DMS 273 (cell line): ENCODE results near the gene HOXB4.
A peak's percentile ranks its signal among the peaks of the same experiment; 100 is the strongest.

ENCODE experiments used
- DNase-seq: peaks from one replicate; lab custom pipeline; 2025; ENCODE audit not compliant: unreplicated experiment; lab: John Stamatoyannopoulos, UW

The HOXB4 gene

GRCh38 chr17:48549914-48550501 lies 28.1 kb downstream of the HOXB4 start:
- no peak for DNase-seq

DNA sequence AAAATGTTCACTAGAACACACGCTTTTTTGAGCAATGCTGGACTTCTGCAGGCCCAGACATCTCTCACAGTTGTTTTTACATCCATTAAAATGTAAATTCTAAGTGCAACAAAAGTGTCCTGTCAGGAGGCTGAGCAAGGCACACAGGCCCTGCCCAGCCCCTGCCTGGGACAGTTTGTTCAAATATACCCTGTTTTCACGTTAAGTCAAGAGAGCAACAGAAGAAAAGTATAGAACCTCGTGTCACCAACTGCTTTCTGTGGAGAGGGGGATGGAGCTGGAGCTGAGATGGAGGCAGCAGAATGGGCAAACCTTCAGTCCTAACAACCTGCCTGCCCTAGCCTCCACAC lies 28.9 kb downstream of the HOXB4 start:
- no peak for DNase-seq

GRCh38 chr17:48548523-48549280 lies 29.4 kb downstream of the HOXB4 start:
- no peak for DNase-seq

DNA sequence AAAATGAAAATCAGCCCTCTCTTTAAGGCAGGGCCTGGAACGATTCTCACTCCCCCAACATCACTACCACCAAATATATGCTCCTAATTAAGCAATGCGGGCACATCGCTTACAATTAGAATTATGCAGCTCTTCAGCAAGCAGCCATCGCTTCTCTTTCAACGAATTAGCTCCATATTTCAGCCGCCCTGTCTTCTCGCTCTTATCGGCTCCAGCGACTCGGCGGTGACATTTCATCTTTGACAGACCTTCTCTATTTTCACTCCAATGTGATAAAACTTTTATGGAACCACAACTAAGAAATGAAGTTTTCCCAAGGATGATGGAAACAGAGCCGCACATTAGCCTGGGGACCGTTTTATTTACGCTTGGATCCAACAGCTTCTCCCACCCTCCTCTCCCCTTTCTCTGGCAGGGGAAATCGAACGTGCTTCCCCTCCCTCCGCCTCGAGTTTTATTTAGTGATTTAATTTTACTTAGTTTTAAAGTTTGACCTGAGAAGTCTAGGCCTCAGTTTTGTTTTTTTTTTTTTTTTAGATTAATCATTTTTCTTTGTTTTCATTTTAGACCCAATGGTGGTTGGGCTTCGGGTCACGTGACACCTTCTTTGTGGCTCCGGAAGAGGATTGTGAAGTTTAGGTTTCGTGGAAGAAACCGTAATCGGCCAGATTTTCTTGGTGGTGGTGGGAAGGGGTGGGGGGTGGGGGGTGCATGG lies 30.2 kb downstream of the HOXB4 start:
- DNase-seq = no peak

- DNase-seq = no peak
These were observed 31.0 kb downstream of the HOXB4 start for GRCh38 chr17:48546924-48547807.

GRCh38 chr17:48546137-48546923 lies 31.8 kb downstream of the HOXB4 start:
- no peak for DNase-seq

DNA sequence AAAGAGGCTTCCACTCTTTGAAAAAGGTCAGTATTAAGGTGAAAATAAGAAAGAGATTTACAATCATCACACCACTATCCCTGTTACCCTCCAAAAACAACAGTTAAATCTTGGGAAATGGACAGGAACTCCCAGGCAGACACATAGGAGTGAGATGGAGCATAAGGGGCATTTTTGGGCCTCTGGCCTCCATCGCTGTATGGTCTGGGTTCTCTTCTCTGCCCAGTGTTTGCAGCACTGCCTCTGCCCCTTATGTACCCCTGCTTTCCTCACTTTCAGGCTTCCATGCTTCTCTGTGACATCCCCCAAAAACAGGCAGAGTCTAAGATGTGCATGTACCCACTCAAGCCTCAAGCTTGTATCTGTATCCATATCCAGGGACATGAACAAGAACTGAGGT lies 32.6 kb downstream of the HOXB4 start:
- no peak for DNase-seq

GRCh38 chr17:48545022-48545375 lies 33.2 kb downstream of the HOXB4 start, which contains the start of gene HOXB2:
HOXB2 (minus strand) TSS chr17:48545109; CDS start chr17:48544911, 198 bp downstream.
- DNase-seq = no peak

DNA sequence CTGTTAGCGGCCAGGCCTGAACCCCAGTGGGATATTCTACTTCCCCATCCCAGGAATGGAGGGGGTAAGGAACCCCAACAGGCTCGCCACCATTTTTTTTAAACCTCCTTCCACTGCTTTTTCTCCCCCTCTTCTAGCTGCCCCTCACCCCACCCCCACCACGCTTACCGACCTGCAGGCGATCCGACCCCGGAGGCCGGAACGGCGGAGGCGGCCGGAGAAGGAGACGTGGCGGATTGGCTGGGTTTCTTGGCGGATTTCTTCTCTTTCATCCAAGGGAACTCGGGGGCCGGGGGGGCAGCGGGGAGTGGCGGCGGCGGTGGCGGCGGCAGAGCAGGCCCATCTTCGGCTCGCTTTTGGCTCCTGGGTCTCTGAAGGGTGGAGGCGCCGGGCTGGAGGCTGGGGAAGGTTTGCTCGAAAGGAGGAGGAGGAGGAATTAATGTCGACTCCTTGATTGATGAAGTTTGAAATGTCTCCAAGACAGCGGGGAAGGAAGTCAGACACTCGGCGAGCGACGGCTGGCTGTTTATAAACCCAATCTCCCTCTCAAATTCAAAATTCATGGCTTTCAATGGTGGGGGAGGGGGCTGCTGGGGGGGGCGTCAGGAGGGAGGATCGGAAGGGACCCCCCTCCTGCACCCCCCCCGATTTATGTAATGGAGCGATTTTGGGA lies 33.7 kb downstream of the HOXB4 start:
- DNase-seq = no peak

DNA sequence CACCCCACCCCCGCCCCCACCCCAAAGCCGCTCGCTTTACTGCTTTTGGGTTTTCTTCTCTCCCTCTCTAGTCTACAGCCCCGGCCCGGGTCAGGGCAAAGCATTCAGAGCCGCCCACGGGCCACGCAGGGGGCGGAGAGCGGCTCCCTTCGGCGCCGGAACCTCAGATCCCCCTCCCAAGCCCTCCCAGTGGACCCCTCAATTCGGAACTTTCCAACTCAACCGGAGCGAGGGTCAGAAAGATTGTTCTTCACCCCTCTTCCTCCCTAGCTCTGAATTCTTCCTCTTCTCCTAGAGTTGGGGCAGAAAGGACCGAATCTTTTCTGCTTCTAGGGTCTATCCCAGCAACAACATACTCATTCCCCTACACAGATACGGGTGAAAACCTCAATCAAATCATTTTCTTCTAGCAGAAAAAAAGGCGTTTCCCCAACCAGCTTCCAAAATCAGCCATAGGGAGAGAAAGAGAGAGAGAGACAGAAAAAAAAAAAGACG lies 34.2 kb downstream of the HOXB4 start:
- DNase-seq = no peak

DNA sequence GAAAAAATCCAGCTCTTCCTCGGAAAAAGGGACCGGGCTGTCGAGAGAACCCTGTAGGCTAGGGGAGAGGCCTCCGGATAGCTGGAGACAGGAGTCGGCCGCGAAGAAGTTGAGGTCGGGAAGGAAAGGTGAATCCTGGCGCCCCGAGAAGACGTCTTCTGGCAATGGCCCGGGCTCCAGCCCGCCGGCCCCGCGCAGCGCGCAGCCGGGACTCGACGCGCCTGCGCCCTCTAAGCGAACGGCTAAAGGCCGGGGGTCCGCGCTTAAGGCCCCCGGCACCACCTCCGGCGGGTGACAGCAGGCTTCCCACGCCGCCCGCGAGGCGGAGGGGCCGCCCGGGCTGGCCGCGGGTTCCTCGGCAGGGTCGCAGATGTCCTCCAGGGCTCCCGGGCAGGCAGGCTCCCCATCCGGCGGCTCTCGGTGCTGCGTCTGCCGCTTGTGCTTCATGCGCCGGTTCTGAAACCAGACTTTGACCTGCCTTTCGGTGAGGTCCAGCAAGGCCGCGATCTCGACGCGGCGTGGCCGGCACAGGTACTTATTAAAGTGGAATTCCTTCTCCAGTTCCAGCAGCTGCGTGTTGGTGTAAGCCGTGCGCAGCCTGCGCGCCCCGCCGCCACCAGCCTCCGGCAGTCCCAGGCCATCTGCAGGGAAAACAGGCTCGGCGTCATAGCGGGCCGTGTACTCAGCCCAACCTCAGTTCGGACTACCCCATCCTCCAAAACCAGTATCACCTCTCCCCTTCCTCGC lies 34.9 kb downstream of the HOXB4 start:
- peak; percentile 23 for DNase-seq

DNA sequence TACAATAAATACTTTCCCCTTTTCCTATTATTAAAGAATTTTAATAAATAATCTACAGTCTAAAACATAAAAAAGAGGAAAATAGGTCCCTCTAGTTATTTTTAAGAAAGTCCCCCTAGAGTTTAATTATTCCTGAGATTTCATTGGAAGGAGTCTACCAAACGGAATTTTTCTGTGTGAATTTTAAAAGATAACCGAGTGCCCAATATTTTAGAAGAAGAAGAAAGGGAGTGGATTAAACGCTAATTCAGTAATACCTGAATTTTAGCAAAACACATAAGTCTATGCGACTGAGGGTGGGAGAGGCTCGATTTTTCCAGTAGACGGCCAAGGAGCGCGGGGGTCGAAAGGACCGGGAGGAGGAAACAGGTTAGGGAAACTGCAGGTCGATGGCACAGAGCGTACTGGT lies 35.4 kb downstream of the HOXB4 start:
- no peak for DNase-seq

DNA sequence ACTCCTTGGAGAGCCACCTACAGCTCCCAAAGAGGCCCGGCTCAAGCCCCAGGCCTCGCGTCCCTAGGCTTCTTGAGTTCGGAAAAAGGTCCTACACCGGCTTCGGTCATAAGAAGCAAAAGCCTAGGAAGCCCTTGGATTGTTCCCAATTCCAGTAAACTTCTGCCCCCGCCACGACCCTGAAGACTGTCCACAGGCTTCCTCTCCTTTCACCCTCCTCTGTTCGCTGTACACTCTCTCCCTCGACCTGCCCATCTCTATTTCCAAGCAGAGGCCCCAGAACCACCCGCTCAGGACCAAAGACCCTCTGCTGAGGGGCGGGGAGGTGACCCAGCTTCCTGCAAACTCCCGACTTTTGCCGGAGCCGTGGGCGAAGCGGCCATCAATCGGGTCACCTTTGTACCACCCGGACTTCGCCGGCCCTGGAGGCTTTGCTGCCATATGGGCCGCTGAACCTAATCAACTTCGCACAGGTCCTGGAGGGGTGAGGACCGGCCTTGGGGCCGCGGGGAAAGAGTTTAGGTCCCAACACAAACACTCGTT lies 36.0 kb downstream of the HOXB4 start:
- DNase-seq = no peak

- DNase-seq = no peak
These were observed 36.5 kb downstream of the HOXB4 start for GRCh38 chr17:48541577-48542113.

- DNase-seq = no peak
These were observed 37.0 kb downstream of the HOXB4 start for GRCh38 chr17:48541036-48541576.

DNA sequence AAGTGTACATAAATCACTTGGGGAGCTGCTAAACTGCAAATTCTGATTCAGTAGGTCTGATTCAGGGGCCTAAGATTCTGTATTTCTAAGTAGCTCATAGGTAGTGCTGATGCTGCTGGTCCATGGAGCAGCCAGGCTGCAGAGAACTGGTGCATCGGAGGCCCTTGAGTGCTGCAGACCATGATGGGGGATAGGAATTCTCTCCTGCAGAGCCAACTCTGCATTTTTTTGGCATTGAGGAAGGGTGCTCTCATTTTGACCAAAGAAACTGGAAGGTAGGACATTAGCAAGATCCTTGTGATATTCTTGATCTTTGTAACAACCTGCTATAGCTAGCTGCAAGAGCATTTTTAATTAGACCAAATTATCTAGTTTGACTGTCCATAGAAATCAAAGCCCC lies 37.9 kb downstream of the HOXB4 start:
- DNase-seq = no peak

DNA sequence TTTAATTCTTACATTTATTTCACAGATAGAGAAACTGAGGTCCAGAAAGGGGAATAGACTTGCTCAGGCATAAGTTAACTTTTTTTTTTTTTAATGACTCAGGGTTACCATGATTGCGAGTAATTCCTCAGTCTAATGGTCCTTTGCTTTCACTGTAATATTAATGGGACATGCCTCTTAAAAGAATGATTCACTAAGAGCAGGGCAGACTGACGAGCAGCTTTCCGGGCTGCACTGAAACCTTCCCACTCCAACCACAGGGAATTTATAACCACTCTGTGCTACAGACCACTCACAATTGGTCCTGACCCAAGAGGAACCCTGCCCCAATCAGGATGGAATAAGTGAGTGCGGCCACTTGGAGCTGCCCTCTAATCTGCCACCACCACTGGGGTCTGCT lies 39.0 kb downstream of the HOXB4 start:
- DNase-seq = no peak

DNA sequence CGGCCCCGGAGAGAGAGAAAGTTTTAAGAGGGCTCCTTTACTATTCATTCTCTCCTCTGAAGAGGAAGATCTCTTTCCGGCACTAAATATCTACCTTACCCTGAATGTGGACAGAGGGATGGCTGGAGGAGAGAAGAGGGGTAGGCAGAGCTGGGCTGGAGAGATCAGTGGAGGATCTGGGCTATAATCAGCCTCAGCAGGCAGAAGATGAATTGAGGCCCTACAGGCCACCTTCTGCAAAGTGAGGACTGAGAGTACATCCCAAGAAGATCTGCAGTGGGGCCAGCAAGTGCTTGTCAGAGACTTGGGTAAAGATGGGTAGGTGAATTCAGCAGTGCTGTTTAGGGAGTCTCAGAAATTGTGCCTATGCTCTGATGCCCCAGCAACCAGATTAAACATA lies 40.8 kb downstream of the HOXB4 start:
- DNase-seq = no peak
